LNCaP clone FGC (cell line): ENCODE data around the gene KCP.
A peak's percentile ranks its signal among the peaks of the same experiment; 100 is the strongest.
"Not testable (repeated sequence)": the region's sequence is repeated elsewhere in the genome, so short reads cannot be mapped to it uniquely, and the experiment has no call there.

Experiments
- DNase-seq: peaks from one replicate; pipeline ENCODE4 v3.0.0-alpha.2; 2011; ENCODE audit warnings: low read depth
- H3K4me3 ChIP-seq: 2 replicates; pipeline ENCODE4 v1.5.1; 2011; ENCODE audit warnings: mild to moderate bottlenecking, low read depth, low read length, control low read depth
- CTCF ChIP-seq: IDR thresholded peaks from 2 replicates; pipeline ENCODE4 v1.5.1; 2012; ENCODE audit warnings: mild to moderate bottlenecking; ENCODE audit not compliant: control insufficient read depth, insufficient read depth; ENCODE audit errors: extremely low read depth

The KCP gene

GRCh38 chr7:128948976-128949760, 38.7 kb upstream of the KCP start:
- no peak for TF ChIP-seq CTCF
- DNase-seq: no peak

GRCh38 chr7:128948312-128948973, 37.9 kb upstream of the KCP start:
- no peak overlapping the region for H3K4me3 ChIP-seq
- DNase-seq: no peak
- TF ChIP-seq CTCF: no peak

More at GRCh38 chr7:128948976-128949760, 38.7 kb upstream of the KCP start:
- H3K4me3 ChIP-seq: no peak overlapping the region

GRCh38 chr7:128947854-128948253, 37.3 kb upstream of the KCP start:
- no peak for TF ChIP-seq CTCF
- DNase-seq: no peak
- no peak overlapping the region for H3K4me3 ChIP-seq

- 0 out of 2 replicates have a peak, but pooled peaks have one; percentile 22 for TF ChIP-seq CTCF
- no peak overlapping the region for H3K4me3 ChIP-seq
- DNase-seq: no peak
Measured at GRCh38 chr7:128946936-128947830, 36.7 kb upstream of the KCP start.

GRCh38 chr7:128945668-128946366, 35.3 kb upstream of the KCP start:
- H3K4me3 ChIP-seq: no peak overlapping the region
- DNase-seq: no peak
- TF ChIP-seq CTCF: no peak

GRCh38 chr7:128944487-128945236, 34.2 kb upstream of the KCP start:
- no peak for DNase-seq
- no peak for TF ChIP-seq CTCF
- no peak overlapping the region for H3K4me3 ChIP-seq

- DNase-seq, H3K4me3 ChIP-seq: not testable (repeated sequence)
Measured at GRCh38 chr7:128943251-128943650, 32.7 kb upstream of the KCP start.
